22Rv1 (cell line): ENCODE data around the gene AGO3.

Source experiments
- CTCF ChIP-seq: fragments of 450-650 bp; IDR thresholded peaks from 2 replicates; pipeline ENCODE4 v1.5.1; 2017; ENCODE audit warnings: mild to moderate bottlenecking
- ZFX ChIP-seq: fragments of 450-650 bp; IDR thresholded peaks from 2 replicates; pipeline ENCODE4 v1.6.1; 2017; ENCODE audit warnings: antibody characterized with exemption, borderline replicate concordance

- TF ChIP-seq CTCF (no peak), ZFX (no peak)
These were observed 162.3 kb downstream of the AGO3 start for GRCh38 chr1:36093226-36093625.
